ENCODE results near the gene RIPOR3. TPM values are rescaled to one million over a fixed set of nuclear protein-coding genes. Genes with fewer than 3 reads are reported as not detected.
A peak's percentile ranks its signal among the peaks of the same experiment; 100 is the strongest.

Gene RIPOR3
- total RNA-seq, 2 donors from 2014 or later = 0.46 to 1.4 TPM

DNA sequence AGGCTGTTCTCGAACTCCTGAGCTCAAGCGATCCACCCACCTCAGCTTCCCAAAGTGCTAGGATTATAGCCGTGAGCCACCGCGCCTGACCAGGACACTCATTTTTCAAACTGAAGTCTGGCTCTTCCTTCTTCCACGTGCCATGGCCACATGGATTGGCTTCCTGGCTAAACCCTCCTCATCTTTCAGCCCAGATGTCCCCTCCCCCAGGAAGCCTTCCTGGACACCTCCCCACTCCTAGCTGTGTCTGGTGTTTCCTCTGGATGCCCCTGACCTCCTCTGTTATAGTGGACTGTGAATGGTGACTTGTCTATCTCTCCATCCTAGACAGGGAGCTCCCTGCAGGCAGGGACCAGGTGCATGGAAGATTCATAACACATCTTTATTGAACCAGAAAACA, 57.2 kb downstream of the RIPOR3 start:
- Histone ChIP-seq H3K4me3 (ENCODE audit: low read length) (no peak overlapping the region), H3K9me3 (ENCODE audit: control insufficient read depth, low read length) (no peaks in the 10 kb centered on the region), H3K36me3 (ENCODE audit: control insufficient read depth, insufficient read depth, low read length) (no peaks in the 10 kb centered on the region), H3K27ac (ENCODE audit: low read depth, low read length) (no peak overlapping the region), H3K4me1 (ENCODE audit: control insufficient read depth, insufficient read depth, low read length) (peaks cover 6% of the 10 kb centered on the region), H3K27me3 (ENCODE audit: control insufficient read depth, insufficient read depth, low read length, poor library complexity, severe bottlenecking) (no peaks in the 10 kb centered on the region), H3K9ac (ENCODE audit: extremely low read depth, low read length, poor library complexity, severe bottlenecking) (no peak overlapping the region)
- Mint-ChIP-seq H3K27me3 (ENCODE audit: insufficient read depth) (peaks cover 5% of the 10 kb centered on the region), H3K27ac (no peak overlapping the region), H3K4me1 (peaks cover 22% of the 10 kb centered on the region), H3K4me3 (no peak overlapping the region), H3K9me3 (no peaks in the 10 kb centered on the region), H3K36me3 (ENCODE audit: low read depth) (no peaks in the 10 kb centered on the region)
- WGBS, 2 experiments (ENCODE audit: insufficient coverage in 1 of 2, insufficient read length in 1 of 2) = 90 to 97% methylated on average over 6 of the region's 6 CpGs
- TF ChIP-seq CTCF (conservative IDR thresholded peaks at IDR 0.05) = no peak
- DNase-seq = no peak

GRCh38 chr20:50633361-50633760, 58.0 kb downstream of the RIPOR3 start:
- Histone ChIP-seq H3K36me3 (ENCODE audit: control insufficient read depth, insufficient read depth, low read length) (no peaks in the 10 kb centered on the region), H3K4me3 (ENCODE audit: low read length) (no peak overlapping the region), H3K4me1 (ENCODE audit: control insufficient read depth, insufficient read depth, low read length) (peaks cover 12% of the 10 kb centered on the region), H3K27me3 (ENCODE audit: control insufficient read depth, insufficient read depth, low read length, poor library complexity, severe bottlenecking) (no peaks in the 10 kb centered on the region), H3K9me3 (ENCODE audit: control insufficient read depth, low read length) (no peaks in the 10 kb centered on the region), H3K9ac (ENCODE audit: extremely low read depth, low read length, poor library complexity, severe bottlenecking) (no peak overlapping the region), H3K27ac (ENCODE audit: low read depth, low read length) (no peak overlapping the region)
- H3K9me3 Mint-ChIP-seq = no peaks in the 10 kb centered on the region
- TF ChIP-seq CTCF (conservative IDR thresholded peaks at IDR 0.05) = no peak
- peak overlapping the region; percentile 35 for H3K27ac Mint-ChIP-seq
- peaks cover 5% of the 10 kb centered on the region for H3K27me3 Mint-ChIP-seq (ENCODE audit: insufficient read depth)
- H3K4me3 Mint-ChIP-seq = no peak overlapping the region
- DNase-seq = no peak
- H3K36me3 Mint-ChIP-seq (ENCODE audit: low read depth) = no peaks in the 10 kb centered on the region
- H3K4me1 Mint-ChIP-seq = peaks cover 22% of the 10 kb centered on the region
- WGBS, 2 experiments (ENCODE audit: insufficient coverage in 1 of 2, insufficient read length in 1 of 2) = 93 to 96% methylated on average over 3 to 10 of the region's 10 CpGs

GRCh38 chr20:50632701-50633100, 58.6 kb downstream of the RIPOR3 start:
- no peak overlapping the region for H3K4me3 ChIP-seq (ENCODE audit: low read length)
- no peaks in the 10 kb centered on the region for H3K9me3 ChIP-seq (ENCODE audit: control insufficient read depth, low read length)
- Mint-ChIP-seq H3K36me3 (ENCODE audit: low read depth) (no peaks in the 10 kb centered on the region), H3K27ac (no peak overlapping the region), H3K27me3 (ENCODE audit: insufficient read depth) (peaks cover 5% of the 10 kb centered on the region), H3K4me3 (no peak overlapping the region), H3K9me3 (no peaks in the 10 kb centered on the region), H3K4me1 (peaks cover 24% of the 10 kb centered on the region)
- peaks cover 14% of the 10 kb centered on the region for H3K4me1 ChIP-seq (ENCODE audit: control insufficient read depth, insufficient read depth, low read length)
- no peak for TF ChIP-seq CTCF (conservative IDR thresholded peaks at IDR 0.05)
- no peak for DNase-seq
- H3K27ac ChIP-seq (ENCODE audit: low read depth, low read length) = no peak overlapping the region
- no peaks in the 10 kb centered on the region for H3K27me3 ChIP-seq (ENCODE audit: control insufficient read depth, insufficient read depth, low read length, poor library complexity, severe bottlenecking)
- H3K36me3 ChIP-seq (ENCODE audit: control insufficient read depth, insufficient read depth, low read length) = no peaks in the 10 kb centered on the region
- H3K9ac ChIP-seq (ENCODE audit: extremely low read depth, low read length, poor library complexity, severe bottlenecking) = no peak overlapping the region
- 80 to 93% methylated on average over 2 to 5 of the region's 5 CpGs for WGBS, 2 experiments (ENCODE audit: insufficient coverage in 1 of 2, insufficient read length in 1 of 2)
